GM12801 (cell line): ENCODE results near the gene RBM39.

Source experiments
- TF ChIP-seq, protein P1 (sequence below): IDR thresholded peaks from one replicate; pipeline ENCODE4 v1.5.1; 2011; ENCODE audit warnings: control low read depth; ENCODE audit not compliant: insufficient read length; ENCODE audit errors: extremely low read depth

RBM39 gene

DNA sequence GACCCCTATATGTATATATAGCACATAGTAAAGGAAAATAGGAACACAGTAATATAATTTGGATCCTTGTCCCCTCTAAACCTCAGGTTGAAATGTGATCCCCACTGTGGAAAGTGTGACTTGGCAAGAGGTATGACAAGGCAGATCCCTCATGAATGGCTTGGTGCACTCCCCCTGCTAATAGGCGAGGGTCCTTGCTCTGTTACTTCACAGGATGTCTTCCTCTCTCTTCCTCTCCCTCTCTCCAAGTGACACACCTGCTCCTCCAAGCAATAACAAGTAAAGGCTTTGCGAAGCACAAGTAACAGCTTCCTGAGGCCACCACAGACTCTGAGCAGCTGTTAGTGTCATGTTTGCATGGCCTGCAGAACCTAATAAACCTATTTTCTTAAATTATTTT, 26.4 kb downstream of the RBM39 start:
- TF ChIP-seq, protein P1, sequence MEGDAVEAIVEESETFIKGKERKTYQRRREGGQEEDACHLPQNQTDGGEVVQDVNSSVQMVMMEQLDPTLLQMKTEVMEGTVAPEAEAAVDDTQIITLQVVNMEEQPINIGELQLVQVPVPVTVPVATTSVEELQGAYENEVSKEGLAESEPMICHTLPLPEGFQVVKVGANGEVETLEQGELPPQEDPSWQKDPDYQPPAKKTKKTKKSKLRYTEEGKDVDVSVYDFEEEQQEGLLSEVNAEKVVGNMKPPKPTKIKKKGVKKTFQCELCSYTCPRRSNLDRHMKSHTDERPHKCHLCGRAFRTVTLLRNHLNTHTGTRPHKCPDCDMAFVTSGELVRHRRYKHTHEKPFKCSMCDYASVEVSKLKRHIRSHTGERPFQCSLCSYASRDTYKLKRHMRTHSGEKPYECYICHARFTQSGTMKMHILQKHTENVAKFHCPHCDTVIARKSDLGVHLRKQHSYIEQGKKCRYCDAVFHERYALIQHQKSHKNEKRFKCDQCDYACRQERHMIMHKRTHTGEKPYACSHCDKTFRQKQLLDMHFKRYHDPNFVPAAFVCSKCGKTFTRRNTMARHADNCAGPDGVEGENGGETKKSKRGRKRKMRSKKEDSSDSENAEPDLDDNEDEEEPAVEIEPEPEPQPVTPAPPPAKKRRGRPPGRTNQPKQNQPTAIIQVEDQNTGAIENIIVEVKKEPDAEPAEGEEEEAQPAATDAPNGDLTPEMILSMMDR: no peak

DNA sequence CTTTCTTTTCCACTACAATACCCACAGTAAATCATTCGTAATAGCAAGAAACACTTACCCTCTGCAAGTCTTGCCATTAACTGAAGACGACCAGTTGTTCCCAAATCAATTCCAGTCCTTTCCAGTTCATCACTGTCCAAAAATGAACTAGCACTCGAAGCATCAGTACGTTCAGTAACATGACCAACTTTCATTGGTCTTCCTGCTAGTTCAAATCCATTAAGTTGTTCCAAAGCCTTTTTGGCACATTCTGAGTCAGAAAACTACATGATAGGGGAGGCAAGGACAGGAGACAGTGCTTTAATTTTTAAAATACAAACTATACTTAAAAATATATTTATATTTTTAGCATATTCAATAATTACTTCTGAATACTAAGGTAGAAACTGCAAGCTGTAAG, 27.9 kb downstream of the RBM39 start:
- TF ChIP-seq, protein P1: no peak

DNA sequence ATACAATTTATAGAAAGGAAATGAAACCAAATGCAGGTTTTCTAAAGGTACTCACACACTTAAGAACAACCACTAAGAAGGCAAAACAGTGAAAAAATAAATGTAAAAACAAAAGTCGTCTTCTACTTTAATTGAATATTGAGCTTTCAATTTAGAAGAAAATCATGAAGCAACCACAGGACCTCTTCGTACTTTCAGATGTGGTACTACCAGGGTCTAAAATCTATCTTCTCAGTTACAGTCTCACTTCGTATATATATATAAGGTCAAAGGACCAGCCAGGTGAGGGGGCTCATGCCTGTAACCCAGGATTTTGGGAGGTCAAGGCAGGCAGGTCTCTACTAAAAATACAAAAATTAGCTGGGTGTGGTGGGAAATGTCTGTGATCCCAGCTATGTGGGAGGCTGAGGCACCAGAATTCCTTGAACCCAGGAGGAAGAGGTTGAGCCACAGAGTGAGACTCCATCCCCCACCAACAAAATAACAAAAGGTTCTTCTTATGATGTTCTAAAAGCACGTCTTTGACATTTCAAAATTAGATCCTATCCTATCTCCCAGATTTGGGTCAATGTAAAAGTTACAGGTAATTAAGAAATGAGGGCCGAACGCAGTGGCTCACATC, 30.4 kb downstream of the RBM39 start:
- TF ChIP-seq, protein P1: no peak

DNA sequence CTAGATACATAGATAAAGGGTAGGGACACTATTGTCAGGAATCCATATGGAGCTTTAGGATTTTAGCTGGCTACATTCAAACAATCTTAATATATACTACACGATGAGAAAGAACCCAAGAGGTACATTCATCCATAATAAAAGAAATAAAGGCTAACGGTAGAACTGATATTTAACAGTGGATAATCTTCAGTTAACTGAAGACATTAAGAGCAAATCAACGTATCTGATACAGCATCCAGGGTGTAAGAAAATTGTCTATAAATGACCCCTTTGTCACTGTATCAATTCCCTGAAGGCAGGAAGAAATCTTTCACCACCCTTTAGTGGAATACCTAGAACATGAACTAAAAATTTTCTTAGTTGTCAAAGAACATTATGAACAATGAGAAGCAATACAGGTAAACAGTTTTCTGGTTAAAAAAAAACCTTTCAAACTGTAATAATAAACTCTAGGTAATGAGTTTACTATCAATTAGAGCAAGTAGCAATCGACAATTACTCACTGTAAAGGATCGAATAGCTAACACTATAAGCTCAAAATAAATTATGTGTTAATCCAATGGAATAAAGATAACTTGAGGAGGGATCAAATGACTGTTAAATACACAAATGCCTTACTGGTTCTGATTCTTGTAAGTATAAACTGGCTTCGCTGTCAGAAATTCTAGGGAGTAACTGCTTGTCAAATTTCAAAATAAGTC, 31.0 kb downstream of the RBM39 start:
- TF ChIP-seq, protein P1: no peak

DNA sequence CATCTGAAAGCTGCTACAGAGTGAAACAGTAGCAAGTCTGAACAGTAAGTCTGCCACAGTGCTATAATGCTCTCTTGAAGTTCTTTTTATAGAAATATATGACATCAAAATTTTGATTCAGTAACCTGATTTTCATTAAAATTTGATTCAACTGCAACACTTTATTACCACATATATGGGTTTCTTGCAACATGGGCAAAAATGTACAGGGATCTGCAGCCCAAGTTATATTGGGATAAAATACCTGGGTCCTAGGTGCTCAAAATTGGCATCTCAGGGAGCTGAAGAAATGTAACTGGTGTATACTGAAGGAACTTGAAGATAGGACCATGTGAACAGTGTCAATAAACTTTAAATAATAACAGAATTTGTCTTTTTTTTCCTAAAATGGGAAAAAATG, 32.0 kb downstream of the RBM39 start:
- TF ChIP-seq, protein P1: no peak

DNA sequence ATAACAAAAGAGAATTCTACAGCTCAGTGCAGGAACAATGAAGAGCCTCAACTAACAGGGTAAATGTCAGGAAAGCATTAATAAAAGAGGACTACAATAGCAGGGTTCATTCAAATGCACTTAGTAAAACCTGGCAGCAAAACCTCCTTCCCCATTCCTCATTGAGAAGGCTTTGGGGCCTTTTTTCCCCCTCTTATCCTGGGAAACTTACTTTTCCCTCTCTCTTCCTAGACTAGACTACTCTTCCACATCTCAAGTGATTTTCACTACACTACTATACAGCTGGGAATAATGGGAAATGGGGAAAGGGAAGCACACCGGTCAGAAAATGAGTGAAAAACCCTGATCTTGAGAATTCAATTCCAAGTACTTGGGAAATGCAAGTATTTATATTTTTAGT, 32.8 kb downstream of the RBM39 start:
- TF ChIP-seq, protein P1: no peak

DNA sequence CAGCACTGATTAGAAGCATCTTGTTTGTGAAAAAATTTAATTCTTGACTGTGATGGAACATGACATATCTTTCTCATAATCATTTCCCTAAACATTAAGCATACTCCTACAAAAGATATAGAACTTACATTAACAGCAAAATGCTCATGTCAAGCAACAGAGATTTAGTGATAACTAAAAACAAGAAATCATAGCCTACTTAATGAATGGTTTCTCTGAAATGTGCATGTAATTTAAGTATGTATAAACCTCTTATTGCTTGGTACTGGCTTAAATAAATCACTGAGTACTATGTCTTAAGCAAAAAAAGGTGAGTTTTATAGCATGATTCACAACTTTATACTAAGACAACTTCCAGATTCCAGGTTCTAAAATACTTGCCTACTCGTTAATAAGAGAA, 33.6 kb downstream of the RBM39 start:
- TF ChIP-seq, protein P1: no peak
